GM18861 (cell line): ENCODE data around the gene ULK4.

Experiments
- ATAC-seq: cut with Tn5 transposase; IDR thresholded peaks from one replicate; pipeline ENCODE4 v1.9.1; 2021; ENCODE audit not compliant: unreplicated experiment

Gene ULK4

GRCh38 chr3:41241161-41241560 is 720.7 kb downstream of the ULK4 start:
- ATAC-seq, result no peak

DNA sequence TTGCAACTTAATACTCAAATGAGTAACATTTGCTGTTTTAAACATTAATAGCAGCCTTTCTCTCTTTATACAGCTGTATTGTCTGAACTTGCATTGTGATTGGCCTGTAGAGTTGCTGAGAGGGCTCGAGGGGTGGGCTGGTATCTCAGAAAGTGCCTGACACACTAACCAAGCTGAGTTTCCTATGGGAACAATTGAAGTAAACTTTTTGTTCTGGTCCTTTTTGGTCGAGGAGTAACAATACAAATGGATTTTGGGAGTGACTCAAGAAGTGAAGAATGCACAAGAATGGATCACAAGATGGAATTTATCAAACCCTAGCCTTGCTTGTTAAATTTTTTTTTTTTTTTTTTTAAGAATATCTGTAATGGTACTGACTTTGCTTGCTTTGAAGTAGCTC is 722.3 kb downstream of the ULK4 start:
- ATAC-seq, result no peak

DNA sequence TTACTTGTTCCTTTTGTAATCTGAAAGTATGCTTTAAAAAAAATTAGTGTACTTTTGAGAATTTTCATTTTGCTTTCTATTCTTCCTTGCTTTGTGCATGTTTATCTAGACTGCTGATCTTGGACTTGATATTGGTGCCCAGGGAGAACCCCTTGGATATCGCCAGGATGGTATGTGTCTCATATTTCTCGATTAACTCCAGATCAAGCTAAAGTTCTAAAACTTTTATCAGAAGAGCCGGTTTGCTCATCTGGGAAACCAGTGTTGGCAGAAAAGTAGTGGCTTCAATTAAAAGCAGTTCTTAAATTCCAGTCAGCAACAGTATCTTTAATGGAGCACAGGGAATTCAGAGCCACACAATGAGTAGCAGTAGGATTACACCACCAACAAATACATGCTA is 724.0 kb downstream of the ULK4 start:
- ATAC-seq, result no peak

DNA sequence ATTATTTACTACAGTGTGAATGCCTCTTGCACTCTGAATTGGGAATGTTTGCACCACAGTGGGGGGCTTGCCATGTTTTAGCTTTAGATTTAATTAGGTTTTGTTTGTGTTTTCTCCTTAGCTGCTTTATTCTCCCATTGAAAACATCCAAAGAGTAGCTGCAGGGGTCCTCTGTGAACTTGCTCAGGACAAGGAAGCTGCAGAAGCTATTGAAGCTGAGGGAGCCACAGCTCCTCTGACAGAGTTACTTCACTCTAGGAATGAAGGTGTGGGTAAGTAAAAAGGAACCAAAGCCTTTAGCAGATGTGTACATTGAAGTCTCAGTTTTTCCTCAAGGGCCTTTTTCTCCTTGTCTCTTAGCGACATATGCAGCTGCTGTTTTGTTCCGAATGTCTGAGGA is 725.7 kb downstream of the ULK4 start:
- ATAC-seq, result no peak

- ATAC-seq, result no peak
Measured at GRCh38 chr3:41234823-41235721, 726.8 kb downstream of the ULK4 start.

DNA sequence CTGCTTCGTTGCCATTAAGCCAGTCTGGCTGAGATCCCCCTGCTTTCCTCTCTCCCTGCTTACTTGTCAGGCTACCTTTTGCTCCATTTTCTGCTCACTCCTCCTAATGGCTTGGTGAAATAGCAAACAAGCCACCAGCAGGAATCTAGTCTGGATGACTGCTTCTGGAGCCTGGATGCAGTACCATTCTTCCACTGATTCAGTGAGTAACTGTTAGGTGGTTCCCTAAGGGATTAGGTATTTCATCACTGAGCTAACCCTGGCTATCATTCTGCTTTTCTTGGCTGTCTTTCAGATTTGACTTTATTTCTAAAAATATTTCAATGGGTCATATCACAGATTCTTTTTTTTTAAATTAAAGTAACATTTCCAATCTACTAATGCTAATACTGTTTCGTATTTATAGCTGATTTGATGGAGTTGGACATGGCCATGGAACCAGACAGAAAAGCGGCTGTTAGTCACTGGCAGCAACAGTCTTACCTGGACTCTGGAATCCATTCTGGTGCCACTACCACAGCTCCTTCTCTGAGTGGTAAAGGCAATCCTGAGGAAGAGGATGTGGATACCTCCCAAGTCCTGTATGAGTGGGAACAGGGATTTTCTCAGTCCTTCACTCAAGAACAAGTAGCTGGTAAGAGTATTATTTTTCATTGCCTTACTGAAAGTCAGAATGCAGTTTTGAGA is 737.6 kb downstream of the ULK4 start:
- ATAC-seq, result no peak

DNA sequence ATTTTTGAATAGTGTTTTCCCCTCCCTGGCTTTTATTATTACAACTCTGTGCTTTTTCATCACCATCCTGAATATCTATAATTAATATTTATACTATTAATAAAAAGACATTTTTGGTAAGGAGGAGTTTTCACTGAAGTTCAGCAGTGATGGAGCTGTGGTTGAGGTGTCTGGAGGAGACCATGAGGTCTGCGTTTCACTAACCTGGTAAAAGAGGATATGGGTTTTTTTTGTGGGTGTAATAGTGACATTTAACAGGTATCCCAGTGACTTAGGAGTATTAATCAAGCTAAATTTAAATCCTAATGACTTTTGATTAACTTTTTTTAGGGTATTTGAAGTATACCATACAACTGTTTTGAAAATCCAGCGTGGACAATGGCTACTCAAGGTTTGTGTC is 738.2 kb downstream of the ULK4 start:
- ATAC-seq, result no peak

DNA sequence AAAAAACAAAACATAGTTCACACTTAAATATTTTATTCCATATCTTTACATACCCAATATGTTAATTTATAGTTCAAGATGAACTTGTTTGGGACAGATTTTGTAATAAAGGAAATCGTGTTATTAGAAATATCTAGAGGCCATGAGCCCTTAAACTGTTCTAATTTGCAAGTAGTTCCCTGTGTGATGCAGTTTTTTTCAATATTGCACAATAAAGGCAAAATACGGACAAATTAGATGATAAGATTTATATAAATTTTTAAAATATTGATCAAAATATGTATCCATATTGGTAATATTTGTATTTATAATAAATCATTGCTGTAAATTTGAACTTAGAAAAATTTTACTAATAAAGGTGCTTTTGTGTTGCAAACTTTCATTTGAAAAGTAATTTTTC is 738.8 kb downstream of the ULK4 start:
- ATAC-seq, result no peak

DNA sequence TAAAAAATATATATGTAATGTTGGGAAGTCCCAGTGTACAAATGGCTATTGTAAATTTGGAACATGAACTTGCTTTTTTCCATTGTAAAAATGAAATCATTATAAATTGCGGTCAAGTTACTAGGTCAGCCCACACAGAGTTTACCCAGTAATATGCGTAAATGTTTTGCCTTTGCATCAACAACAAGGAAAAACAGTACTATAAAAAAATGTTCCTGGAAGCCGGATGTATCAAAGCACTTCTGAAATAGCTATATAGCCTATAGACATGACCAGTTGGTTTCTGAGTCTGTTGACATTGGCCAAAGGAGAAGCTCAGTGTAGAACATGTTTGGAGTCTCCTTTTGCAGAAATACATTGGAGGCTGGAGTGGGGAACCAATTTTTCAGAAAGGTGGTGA is 739.4 kb downstream of the ULK4 start:
- ATAC-seq, result no peak

DNA sequence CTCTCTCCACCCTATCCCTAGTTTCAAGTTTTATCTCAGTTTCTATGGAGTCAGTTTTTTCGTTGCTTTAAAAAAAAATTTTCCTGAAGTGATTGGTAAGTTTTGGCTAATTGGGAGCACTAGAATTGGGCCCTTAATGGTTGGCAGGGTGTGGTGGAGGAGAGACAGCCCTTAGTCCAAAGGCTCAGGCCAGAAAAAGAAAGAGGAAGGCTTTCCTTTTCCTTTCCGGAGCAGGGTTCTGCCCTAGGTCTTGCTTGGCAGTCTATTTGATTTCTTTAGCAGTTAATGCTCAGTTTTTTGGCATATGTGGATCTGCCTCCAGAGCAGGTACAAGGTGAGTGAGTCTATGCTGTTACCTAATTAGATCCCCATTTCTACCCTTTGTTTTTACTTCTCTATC is 739.9 kb downstream of the ULK4 start:
- ATAC-seq, result no peak

GRCh38 chr3:41220906-41221677 is 740.8 kb downstream of the ULK4 start:
- no peak for ATAC-seq

GRCh38 chr3:41219424-41219823 is 742.5 kb downstream of the ULK4 start:
- ATAC-seq, result no peak

- ATAC-seq, result no peak
Measured at GRCh38 chr3:41216993-41217392, 744.9 kb downstream of the ULK4 start.

DNA sequence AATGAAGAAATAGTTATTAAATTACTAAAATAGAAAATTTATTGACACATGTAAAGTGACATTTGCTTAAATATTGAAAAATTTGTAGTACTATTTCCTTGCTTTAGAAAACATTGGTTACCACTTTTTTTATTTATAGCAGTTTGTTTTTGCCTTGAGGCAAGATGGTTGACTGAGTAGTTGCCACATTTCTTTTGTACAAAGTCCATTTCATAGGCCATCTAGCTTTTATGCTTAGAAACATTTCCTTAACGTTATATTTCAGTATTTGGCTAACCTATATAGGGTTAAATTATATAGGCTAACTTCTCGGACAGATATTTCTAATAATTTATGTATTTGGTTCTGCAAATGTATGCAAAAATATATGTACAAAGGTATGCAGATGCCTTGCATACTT is 745.5 kb downstream of the ULK4 start:
- no peak for ATAC-seq

DNA sequence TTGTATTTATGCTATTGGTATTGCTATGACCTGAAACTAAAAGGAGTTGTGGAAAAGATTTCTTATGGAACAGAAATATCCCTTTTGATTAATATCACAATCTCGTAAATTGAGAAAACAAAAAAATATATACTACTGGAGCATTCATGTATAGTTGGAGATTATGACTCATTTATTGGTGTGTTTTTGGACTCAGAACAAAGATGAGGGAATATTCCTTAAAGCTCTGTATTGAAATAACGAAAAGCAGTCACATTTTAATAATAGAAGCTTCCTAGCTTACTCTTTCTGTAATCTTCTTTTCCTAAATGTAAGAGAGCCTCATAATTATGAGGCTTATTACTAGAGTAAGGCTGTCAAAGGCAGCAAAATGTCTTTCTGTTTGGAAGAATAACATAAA is 748.3 kb downstream of the ULK4 start:
- ATAC-seq, result no peak

DNA sequence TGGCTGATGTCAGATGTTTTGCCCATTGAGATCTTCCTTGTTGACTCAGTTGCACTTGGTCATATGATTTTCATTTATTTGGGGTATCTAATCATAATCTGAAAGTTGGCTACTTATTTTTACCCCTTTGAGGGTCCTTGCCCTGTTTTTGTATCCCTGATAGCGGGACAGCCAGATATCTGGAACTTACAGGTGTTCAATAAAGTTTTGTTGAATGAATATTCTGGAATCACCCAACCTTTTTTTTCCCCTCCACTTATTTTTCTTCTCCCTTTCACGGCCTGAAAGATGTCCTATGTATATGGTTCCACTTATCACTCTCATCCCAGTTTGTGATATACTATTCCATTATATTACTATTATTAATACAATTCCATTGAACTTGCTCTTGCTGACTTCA is 749.8 kb downstream of the ULK4 start:
- ATAC-seq, result no peak

DNA sequence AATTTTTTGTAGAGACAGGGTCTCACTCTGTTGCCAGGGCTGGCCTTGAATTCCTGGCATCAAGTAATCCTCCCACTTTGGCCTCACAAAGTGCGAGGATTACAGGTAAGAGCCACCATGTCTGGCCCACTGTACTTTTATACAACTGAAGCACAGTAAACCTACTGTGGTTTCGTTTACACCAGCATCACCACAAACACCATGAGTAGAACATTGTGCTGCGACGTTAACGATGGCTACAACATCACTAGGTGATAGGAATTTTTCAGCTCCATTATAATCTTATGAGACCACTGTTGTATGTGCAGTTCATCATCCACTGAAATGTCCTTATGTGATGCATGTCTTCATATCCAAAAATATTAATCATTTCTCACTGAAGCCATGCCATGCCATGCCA is 750.9 kb downstream of the ULK4 start:
- ATAC-seq, result no peak

- ATAC-seq, result no peak
Measured at GRCh38 chr3:41209646-41210045, 752.3 kb downstream of the ULK4 start.

DNA sequence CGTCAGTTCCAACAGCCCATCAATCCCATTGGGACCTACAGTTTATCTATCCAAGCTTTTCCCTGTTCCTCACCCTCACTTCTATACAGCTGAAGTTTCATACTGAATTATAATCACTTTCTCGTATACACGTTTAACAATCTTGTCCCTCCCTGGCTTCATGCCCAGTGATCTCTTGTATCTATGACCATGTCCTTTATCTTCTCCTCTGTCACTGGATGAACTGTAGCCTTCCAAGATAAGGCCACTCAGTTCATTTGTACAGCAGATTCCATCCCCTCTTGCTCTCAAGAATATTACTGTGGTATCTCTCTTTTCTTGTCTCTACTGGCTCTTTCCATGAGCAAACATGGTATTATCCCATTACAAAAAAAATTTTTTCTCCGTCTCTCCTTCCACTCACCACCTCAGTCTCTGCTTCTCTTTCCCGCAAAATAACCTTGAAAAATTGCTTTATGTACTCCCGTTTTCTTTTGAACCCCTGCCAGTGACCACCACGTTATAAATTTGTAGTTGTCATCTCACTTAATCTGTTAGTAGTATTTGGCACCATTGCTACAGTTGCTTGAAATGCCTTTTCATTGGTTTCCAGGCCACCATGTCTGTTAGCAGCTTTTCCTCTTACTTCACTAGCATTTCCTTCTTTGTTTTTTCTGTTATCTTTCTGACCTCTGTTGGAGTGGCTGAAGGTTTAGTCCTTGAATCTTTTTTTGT is 753.2 kb downstream of the ULK4 start:
- ATAC-seq, result no peak

DNA sequence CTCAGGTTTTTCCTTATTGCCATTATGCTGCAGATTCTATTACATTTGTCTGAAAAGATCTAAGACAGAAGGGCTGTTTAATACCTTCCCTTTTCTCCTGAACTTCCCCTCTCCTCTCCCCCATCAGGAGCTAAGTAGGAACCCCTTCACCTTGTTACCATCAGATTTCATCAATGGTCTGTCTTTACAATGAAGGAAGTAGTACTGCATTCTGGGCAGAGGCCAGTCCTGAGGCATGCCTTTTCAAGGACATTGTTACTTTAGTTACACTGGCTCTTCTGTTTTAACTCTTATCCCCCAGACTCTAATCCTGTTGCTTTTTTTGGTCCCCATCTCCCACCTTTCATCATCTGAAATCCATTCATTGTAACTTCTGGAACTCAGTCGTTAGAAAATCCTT is 754.5 kb downstream of the ULK4 start:
- no peak for ATAC-seq

DNA sequence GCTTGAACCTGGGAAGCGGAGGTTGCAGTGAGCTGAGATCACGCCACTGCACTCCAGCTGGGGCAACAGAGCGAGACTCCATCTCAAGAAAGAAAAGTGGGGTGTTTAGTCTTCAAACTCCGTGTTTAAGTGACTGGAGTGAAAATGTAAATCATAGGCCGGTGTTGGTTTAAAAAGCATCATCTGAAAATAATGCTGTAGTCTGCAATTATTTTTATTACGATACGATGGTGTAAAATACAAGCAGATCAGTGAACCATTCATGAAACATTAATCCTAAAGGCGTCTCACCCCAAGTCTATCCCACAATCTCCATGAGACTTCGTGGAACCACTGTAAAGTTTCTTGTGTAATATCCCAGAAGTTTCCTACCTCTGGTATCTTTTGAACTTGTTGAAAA is 756.3 kb downstream of the ULK4 start:
- no peak for ATAC-seq
